ENCODE results near the gene GPR171.

Gene GPR171

GRCh38 chr3:151191095-151191494 is 11.9 kb downstream of the GPR171 start:
- ChIA-PET POLR2A (no interaction called here), CTCF (interaction anchor here (0.7 to 3.1 kb wide), 4 partner anchors 9 to 37 kb away, joined by 3 to 11 read pairs (median 6); no protein-coding TSS in a partner anchor)
- DNase-seq (ENCODE audit: extremely low spot score) = no peak
- TF ChIP-seq, protein P1, sequence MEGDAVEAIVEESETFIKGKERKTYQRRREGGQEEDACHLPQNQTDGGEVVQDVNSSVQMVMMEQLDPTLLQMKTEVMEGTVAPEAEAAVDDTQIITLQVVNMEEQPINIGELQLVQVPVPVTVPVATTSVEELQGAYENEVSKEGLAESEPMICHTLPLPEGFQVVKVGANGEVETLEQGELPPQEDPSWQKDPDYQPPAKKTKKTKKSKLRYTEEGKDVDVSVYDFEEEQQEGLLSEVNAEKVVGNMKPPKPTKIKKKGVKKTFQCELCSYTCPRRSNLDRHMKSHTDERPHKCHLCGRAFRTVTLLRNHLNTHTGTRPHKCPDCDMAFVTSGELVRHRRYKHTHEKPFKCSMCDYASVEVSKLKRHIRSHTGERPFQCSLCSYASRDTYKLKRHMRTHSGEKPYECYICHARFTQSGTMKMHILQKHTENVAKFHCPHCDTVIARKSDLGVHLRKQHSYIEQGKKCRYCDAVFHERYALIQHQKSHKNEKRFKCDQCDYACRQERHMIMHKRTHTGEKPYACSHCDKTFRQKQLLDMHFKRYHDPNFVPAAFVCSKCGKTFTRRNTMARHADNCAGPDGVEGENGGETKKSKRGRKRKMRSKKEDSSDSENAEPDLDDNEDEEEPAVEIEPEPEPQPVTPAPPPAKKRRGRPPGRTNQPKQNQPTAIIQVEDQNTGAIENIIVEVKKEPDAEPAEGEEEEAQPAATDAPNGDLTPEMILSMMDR (IDR thresholded peaks at IDR 0.05; ENCODE audit: control extremely low read depth, extremely low read depth, low read depth, missing control alignments) = no peak

DNA sequence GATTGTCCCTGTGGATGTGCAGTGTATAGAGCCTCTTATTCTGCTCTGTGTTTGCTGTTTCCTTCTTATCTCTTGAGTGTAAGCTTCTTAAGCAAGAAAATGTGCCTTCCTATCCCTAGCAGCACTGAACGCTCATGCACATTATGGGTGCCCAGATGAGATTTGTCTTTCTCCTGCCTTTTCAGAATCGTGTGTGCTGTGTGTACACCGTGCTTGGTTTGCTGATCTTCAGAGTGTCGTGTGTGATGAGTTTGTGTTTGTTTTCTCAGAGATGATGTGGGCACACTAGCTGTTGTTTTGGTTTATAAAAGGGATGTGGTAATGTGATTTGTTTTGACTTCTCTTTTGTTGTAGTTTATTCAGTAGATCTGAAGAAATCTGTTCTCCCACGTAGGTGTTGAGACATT is 19.7 kb downstream of the GPR171 start:
- CTCF ChIA-PET = interaction anchor here (1.0 to 1.6 kb wide), 3 partner anchors 12 to 72 kb away, joined by 3 to 6 read pairs (median 4); no protein-coding TSS in a partner anchor
- DNase-seq (ENCODE audit: extremely low spot score) = no peak
- TF ChIP-seq, protein P1 (IDR thresholded peaks at IDR 0.05; ENCODE audit: control extremely low read depth, extremely low read depth, low read depth, missing control alignments) = no peak
- POLR2A ChIA-PET = no interaction called here

GRCh38 chr3:151182349-151183079 is 20.5 kb downstream of the GPR171 start:
- TF ChIP-seq, protein P1 (IDR thresholded peaks at IDR 0.05; ENCODE audit: control extremely low read depth, extremely low read depth, low read depth, missing control alignments) = no peak
- ChIA-PET POLR2A (no interaction called here), CTCF (interaction anchor here (1.0 to 1.6 kb wide), 2 partner anchors 12 to 15 kb away, joined by 3 to 6 read pairs; no protein-coding TSS in a partner anchor)
- no peak for DNase-seq (ENCODE audit: extremely low spot score)

DNA sequence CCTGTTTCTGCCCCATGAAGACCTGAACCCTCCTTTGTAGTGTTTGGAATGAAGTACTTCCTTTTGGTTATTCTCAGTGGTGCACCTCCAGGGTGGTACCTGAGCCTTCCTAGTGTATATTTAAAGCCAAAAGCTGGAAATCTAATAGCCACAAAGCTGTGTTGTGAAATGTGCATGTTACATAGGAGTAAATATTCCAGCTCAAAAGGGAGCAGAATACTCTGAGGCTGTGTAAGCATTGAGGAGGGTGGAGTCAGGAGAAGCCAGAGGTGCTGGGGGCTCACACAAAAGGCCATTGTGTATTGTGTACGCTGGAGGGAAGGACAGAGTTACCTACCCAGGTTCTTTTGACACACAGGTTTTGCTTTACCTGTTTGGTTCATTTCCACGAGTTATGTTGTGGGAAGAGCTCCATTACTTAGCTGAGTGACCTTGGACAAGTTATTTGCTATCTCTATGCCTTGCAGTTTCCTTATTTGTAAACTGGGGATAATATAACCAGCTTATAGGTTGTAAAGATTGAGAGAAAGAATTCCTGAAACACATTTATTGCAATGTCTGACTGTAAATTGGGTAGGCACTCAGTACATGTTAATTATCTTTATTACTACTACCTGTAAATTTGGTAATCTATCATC is 24.7 kb downstream of the GPR171 start:
- POLR2A ChIA-PET = no interaction called here
- no peak for DNase-seq (ENCODE audit: extremely low spot score)
- CTCF ChIA-PET = interaction anchor here (0.7 to 3.8 kb wide), 9 partner anchors 8 to 122 kb away, joined by 3 to 19 read pairs (median 4); no protein-coding TSS in a partner anchor
- TF ChIP-seq, protein P1 (IDR thresholded peaks at IDR 0.05; ENCODE audit: control extremely low read depth, extremely low read depth, low read depth, missing control alignments) = no peak

DNA sequence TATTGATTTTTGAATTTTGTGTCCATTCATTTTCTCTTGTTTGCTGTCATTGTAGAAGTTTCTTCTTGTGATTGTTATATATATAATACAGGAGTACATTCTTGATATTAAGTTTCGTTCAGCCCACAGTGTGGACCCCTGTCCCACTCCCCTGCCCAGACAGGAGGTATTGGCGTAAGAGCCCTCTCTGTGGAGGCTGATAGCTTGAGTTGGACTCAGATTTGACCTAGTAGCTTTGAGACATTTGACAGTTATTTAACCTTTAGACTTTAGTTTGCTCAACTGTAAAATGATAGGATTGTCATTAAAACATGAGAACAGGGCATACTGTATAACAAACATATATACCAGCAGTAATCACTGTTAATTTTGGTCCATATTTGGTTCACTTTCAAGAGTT is 27.1 kb downstream of the GPR171 start:
- DNase-seq (ENCODE audit: extremely low spot score) = no peak
- TF ChIP-seq, protein P1 (IDR thresholded peaks at IDR 0.05; ENCODE audit: control extremely low read depth, extremely low read depth, low read depth, missing control alignments) = no peak
- ChIA-PET CTCF (interaction anchor here (1.0 to 1.5 kb wide), 4 partner anchors 9 to 101 kb away, joined by 3 to 4 read pairs (median 3); no protein-coding TSS in a partner anchor), POLR2A (no interaction called here)

- POLR2A ChIA-PET = no interaction called here
- TF ChIP-seq, protein P1 (IDR thresholded peaks at IDR 0.05; ENCODE audit: control extremely low read depth, extremely low read depth, low read depth, missing control alignments) = no peak
- no peak for DNase-seq (ENCODE audit: extremely low spot score)
- CTCF ChIA-PET = interaction anchor here (1.0 to 1.6 kb wide), 4 partner anchors 54 to 108 kb away, joined by 3 to 5 read pairs (median 4); no protein-coding TSS in a partner anchor
Observed at GRCh38 chr3:151174351-151174750, 28.7 kb downstream of the GPR171 start.

All from GM10248 (cell line).